Fibroblast of skin of right quadriceps (primary cell): Measurements from ENCODE around the gene STT3A.
A peak's percentile ranks its signal among the peaks of the same experiment; 100 is the strongest.
"Not testable (repeated sequence)": the region's sequence is repeated elsewhere in the genome, so short reads cannot be mapped to it uniquely, and the experiment has no call there.

Experiments used
- DNase-seq: peaks from one replicate; pipeline ENCODE4 v3.0.0-alpha.2; 2013

STT3A gene

DNA sequence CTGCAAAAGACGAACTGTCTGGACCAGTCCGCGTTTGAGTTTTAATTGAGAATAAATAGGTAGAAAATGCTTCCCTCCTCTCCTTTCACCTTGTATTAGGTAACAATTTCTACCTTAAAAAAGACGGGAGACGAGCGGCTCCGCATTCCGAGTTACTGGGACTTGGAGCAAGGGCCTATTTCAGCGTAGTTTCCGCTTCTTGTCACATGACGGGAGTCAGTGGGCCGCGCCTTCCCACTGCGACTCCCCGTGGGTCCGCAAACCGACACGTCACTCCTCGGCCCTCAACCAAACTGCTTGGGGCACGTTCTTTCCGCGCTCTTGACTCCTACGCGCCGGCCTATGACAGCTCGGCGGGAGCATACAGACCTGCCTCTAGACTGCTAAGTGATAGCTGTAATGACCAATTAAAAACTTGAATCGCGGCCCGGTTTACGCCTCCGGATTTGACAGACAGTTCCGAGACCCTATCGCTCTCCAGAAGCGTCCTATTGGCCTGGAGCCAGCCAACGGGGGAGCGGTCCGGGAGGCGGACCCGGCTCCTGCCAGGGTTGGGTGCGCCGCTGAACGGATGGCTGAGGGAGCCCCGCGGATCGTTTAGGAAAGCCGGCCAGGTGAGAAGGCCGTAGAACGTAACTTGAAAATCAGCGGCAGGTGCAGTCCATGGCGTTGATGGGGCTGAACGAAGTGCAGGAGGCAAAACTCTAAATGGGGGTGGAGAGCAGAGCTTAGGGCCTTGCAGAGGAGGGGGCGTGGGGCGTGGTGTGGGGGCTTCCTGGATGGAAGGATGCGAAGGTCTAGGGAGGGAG lies at the start of gene STT3A:
Gene STT3A, plus strand, starts transcription at position 548 of the 809 bp plus-strand sequence. CDS start 3,064 bp downstream, outside the sequence.
- peak; percentile 100 for DNase-seq

DNA sequence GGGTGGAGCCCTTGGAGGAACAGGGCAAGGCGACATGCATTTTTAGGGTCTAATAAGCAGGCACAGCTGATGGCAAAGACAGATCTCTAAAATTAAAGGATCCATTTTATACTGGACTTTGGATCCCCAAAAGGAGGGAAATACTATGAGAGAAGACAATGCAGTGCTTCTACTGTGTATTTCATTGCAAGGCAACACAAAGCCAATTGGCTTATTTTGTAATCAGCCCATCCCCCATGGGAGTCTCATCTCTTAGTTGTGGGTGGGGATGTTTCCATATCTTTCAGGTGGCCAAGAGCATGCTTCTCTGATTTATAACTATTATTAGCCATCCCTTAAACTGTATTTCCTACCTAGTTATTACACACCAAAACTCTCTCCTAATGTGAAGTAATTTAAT lies 41.9 kb upstream of the STT3A start:
- no peak for DNase-seq

DNA sequence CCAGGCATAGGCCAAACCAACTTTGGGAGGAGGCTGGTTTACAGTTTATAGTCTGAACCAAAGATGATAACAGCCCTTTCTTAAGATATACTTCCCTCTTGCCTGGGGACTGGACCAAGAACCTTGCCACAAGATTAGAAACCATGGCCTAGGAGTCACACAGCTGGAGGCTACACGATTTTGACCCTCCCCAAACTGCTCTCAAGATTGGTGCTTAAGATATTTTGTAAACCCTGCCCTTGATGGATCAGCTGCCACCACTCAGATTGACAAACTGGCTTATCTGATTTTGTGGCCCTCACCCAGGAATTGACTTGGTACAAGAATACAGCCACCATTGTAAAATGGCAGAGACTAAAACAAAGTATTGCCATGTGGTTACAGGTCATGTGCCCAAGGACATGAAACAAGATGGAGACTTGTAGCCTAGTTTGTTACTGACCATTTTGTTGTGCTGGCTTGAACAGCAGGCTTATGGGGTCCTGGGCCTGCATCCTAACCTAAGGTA lies 40.8 kb upstream of the STT3A start:
- no peak for DNase-seq

DNA sequence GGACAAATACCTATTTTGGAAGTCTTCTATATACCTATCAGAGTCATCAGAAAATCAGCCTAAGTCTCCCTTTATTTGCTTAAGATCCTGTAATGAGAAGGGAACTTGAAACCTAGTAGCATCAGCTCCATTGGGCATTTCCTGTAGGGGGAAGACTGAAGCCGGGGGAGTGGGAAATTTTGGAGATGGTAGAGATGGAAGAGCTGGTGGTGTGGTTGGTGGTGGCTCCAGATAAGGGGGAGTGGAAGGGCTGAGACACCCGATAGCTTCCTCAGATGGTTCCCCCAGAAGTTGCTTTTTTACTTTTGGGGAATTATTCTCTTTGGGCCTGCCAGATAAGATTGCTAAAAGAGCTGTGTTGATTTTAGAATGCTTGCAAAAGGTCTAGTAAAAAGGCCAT lies 39.7 kb upstream of the STT3A start:
- no peak for DNase-seq

DNA sequence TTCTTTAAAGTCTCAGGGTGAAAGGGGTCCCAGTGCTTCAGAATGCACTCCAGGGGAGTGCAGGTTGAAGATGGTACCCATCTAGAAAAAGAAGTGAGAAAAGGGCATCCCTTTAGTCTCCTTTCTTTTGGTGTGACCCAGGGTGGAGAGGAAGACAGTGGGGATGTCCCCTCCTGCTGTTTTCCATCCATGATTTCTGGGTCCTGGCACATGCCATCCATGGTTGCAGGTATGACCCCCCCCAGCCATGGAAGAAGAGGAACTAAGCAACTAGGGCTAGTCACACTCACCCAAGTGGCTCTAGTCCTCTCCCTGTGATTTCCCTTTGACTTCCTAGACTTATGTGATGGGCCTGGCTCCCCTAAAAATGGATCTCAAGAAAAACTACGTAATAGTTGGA lies 39.3 kb upstream of the STT3A start:
- DNase-seq: no peak

DNA sequence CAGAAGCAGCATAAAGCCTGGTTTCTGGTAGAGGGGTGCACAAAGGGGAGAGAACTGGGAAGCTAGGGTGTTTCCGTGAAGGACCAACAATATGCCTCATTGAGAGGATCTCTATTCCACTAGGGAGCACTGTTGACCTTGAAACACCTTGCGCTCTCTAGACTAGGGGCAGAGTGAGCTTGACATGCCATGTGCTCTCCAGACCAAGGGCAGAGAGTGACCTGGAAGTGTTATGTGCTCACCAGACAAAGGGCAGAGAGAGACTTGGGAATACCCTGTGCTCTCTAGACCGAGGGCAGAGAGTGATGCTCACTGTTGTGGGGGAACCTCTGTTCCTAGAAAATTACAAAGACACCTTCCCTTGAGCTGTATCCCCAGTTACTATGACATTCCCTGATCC lies 38.6 kb upstream of the STT3A start:
- DNase-seq: no peak

DNA sequence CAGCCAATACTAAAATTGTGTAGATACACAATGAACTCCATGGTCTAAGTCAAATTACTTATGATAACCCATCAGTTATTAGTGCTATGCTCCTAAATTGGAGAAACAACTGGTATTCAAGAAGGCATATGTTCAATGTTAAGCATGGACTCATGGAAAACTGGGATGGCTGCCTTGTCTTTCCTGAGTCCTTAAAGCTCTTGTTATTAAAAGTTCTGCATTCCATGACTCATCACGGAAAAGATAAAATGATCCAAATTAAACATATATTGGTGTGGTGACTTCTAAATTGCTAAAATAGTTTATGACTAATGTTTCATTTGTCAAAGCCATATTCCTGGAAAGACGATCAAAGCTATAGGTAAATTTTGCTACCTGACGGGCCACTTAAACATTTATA lies 32.8 kb upstream of the STT3A start:
- DNase-seq: no peak

DNA sequence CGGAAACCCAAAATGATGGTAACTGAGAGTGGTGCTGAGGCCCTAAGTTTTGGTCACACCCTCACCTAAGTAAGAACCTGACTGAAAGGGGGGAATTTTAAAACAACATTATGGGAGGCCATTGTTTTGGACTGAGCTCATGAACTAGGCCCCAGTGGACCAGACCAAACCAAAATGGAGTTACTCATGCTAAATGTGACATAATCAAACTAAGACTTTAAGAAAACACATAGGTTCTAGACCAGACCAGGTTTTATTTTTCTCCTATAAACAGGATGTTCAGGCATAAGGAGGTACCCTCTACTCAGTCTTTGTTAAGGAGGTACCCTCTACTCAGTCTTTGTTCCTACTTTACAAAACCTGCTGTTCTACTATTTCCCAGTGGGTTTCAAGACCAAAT lies 30.7 kb upstream of the STT3A start:
- DNase-seq: no peak

DNA sequence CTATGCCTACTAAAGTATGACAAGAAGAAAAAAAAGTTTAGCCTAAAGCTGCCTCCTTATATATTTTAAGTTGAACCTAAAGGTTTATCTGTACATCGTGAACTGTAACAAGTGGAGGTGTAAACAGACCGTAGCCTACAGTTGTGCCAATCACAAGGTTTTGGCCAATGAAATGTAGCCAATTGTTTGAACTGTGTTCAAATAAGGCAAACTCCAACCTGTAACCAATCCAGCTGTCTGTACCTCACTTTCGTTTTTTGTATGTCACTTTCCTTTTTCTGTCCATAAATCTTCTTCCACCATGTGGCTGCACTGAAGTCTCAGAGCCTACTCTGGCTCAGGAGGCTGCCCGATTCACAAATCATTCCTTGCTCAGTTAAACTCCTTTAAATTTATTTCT lies 30.2 kb upstream of the STT3A start:
- DNase-seq: no peak

DNA sequence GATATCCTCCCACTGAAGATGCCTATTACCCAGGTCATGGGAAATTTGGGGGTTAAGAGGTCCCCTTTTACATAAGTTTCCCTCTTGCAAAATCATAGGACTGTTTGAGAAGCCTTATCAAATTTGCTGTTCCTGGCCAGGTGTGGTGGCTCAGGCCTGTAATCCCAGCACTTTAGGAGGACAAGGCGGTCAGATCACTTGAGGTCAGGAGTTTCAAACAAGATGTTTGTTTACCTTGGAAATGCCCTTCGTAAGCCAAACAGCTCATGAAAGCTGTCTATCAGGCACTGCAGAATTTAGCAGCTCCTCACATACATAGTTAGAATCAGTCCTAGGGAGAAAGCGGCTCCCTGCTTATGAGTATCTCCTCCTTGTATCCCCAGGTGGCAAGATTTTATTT lies 28.3 kb upstream of the STT3A start:
- no peak for DNase-seq

DNA sequence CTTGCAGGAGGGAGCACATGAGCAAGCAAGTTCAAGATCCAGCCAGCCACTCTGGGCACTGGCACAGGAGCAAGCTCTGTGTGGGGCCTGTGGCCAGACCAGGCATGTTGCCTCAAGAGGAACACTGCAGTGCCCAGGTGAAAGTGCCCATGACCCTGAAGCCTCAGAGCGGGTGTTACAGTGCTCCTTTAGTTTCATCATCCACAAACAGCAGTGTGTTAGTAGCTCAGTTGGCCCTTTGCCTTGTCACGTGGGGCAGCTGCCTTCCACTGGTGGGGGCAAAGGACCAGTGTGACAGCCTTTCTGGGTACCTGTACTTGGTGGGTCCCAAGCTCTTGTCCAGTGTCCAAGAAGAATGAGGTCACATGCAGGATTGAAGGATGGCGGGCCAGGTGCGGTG lies 26.4 kb upstream of the STT3A start:
- DNase-seq: no peak

DNA sequence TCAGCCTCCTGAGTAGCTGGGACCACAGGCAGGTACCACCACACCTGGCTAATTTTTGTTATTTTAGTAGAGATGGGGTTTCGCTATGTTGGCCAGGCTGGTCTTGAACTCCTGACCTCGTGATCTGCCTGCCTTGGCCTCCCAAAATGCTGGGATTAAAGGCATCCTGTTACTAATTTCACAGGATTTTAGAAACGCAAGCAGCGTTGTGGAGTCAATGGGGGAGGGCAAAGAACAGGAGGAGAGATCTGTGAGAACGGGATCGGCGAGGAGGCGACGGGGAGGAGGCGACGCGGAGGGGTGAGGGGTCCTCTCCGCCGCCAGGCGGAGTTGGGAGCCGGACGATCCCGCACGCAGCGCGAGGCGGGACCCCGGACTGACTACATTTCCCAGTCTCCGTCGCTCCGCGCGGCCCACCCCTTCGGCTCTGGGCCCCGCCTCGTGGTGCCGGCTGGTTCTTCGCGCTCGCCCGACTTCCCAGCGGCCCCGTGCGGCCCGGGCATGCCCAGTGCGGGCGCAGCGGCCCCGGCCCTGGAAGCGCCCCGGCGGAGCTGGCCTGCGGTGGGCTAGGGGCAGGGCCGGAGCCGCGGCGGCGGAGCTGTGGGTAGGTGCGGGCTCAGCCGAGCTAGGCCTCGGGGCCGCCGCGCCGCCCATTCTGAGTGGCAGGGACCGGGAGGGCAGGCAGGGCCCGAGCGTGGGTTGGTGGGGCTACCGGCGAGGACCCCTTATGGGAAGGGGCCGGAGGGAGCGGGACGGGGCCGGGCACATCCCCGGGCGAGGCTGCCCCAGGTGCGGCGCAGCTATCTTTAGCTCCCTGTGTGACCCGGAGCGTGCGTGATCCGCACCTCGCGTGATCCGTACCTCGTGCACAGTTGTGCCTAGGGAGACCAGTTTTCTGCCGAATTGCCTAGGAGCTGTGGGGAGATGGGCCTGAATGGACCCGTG lies 23.4 kb upstream of the STT3A start, which contains the start of gene EI24:
Gene EI24, plus strand, starts transcription at position 508 of the 945 bp plus-strand sequence. CDS start 3,051 bp downstream, outside the sequence.
- peak; percentile 93 for DNase-seq

DNA sequence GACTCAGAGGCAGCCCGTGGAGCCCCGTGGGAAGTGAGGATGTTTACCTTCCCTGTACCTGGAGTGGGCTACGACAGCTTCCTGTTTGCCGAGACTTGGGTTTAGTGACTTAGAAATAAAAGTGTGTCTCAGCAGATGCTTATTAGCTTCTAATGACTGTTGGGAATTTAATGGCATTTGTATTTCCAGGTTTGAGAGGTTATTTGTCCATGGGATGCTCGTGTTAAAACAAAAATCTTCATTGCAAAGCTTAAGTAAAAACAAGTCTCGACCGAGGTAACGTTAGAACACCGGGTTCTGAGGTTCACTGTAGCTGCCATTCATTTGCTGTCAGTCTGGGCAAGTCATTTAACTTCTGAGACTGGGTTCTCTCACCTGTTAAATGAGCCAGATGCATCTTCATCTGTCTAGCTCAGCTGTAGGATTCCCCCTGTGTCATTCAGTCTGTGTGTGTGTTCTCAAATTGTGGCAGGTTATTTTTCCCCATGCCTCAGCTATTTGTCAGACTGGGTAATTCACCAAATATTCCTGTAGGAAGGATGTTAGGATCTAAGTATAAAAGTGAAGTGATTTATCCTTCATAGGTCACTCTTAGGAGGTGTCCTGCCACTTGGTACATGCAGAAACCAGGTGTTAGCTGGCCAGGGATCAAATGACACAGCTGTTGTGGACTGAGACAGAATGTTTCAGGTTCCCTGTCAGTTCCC lies 22.6 kb upstream of the STT3A start:
- peak; percentile 8 for DNase-seq

DNA sequence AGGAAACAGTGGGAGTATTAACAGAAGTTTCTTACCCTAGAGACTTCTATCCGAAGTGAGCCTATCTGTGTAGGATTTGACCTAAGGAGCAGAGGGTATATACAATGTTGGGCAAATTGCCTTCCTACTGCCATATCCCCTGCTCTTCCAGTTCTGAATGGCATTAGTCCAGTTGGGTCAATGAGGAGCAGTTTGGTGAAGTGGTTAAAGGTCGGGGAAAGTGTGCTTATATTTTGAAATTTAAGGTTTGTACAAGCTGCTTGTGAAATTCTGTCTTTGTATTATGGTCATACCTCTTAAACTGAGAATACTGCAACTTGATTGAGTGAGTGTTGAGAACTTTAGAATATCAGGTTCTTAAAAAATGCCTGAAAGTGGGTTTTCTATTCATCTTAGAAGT lies 21.7 kb upstream of the STT3A start:
- no peak for DNase-seq

DNA sequence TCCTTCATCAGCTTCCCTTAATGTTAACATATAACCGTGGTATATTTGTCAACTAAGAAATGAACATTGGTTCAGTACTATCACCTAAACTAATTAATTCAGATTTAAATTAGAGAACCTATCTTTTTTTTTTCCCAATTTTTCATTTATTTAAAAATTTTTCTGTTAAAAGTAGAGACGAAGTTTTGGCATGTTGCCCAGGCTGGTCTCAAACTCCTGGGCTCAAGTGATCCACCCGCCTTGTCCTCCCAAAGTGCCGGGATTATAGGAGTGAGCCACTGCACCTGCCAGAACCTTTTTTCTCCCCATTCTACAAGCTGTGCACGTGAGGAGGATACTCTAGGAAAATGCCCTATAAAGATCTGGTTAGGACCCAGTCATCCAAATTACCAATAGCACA lies 19.7 kb upstream of the STT3A start:
- no peak for DNase-seq

DNA sequence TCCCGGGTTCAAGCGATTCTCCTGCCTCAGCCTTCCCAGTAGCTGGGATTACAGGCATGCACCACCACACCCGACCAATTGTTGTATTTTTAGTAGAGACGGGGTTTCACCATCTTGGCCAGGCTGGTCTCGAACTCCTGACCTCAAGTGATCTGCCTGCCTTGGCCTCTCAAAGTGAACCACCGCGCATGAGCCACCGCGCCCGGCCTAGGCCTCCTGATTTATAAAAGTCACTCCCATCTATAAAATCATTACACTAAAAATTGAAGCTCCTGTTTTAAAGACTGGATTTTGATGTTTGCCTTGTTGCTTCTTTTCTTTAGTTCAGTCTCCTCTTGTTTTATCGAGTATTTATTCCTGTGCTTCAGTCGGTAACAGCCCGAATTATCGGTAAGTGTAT lies 15.5 kb upstream of the STT3A start:
- DNase-seq: not testable (repeated sequence)

DNA sequence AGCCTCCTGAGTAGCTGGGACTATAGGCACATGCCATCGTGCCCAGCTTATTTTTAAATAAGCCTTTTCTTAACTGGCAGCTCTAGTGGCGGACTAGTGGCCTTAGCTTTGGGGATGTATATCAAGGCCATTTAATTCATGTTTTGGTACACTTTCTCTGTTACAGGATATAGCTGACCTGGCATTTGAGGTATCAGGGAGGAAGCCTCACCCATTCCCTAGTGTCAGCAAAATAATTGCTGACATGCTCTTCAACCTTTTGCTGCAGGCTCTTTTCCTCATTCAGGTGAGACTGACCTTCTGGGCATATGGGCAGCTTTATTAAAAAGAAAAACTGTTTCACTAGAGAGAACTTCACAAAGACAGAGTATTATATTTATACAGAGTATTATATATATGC lies 13.9 kb upstream of the STT3A start:
- DNase-seq: no peak

DNA sequence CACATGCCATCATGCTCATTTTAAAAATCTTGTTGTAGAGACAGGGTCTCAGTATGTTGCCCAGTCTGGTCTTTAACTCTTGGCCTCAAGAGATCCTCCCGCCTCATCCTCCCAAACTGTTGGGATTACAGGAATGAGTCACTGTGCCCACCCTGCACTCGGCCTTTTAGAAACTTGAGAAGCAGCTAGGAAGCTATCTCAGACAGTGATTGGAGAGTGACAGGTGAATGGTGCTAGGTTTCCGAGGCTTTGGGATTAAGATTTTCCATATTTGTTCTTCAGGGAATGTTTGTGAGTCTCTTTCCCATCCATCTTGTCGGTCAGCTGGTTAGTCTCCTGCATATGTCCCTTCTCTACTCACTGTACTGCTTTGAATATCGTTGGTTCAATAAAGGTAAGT lies 12.8 kb upstream of the STT3A start:
- no peak for DNase-seq

DNA sequence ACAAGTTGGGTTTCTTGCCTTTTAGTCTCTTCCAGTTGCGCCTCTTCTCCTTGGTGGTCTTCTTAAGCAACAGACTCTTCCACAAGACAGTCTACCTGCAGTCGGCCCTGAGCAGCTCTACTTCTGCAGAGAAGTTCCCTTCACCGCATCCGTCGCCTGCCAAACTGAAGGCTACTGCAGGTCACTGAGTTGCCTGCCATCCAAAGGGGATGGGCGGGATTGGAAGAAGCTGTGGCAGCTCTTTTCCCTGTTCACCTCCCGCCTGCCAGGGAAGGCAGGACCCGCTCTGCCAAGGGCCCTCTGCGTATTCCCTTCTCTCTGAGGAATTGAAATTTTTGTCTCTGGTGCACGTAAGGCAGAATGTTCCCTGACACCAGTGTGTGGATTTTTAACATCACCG lies 9.2 kb upstream of the STT3A start:
- DNase-seq: no peak

DNA sequence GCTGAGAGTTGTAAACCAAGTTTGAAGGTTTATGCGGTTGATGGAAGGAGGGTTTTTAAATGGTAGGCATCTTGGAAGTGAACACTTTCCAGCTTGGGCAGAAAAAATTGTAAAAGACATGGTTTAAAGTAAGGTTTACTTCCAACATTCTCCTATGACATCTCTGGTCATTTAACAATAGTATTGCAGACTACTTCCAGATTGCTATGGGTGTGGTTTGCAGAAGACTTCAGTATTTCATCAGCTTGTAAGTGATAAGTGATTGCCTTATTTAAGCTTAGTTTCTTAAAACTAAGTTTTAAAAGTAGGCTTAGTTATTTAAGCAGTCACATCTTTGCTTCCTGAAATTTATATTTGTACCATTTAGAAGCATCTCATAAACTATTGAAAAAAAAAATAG lies 7.2 kb upstream of the STT3A start:
- no peak for DNase-seq

DNA sequence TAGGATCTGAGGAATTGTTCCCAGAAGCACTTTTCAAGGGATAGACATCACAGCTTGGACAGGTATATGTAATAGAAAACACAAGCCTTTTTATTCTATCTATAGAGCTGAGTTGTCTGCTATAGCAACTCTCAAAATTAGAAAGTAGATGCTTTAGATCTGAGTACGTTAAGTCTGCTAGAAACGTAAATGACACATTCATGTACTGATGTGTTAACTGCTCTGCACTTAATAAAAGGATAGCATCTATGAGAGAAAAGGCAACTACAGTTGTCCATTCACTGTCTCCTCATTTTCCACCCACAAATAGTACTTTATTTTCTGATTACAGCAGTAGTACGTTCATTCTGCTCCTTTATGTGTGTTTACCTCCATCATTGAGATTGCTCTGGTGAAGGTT lies 6.0 kb upstream of the STT3A start:
- DNase-seq: no peak

DNA sequence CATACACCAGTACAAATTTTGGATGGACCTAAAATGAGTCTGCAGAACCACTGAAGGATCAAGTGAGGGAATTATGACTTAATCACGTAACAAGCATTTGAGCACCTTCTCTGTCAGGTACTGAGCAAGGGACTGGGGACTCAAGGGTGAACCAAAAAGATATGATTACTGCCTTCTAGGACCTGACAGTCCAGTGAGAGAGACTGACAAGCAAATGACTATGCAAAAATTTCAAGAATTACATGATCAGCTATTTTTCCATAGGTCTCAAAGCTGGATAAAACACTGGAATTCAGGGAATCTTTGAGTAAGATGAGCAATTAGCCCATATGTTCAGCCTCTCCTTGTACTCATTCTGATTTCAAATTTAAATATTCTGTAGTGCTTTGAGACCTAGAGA lies 5.2 kb upstream of the STT3A start:
- DNase-seq: no peak

DNA sequence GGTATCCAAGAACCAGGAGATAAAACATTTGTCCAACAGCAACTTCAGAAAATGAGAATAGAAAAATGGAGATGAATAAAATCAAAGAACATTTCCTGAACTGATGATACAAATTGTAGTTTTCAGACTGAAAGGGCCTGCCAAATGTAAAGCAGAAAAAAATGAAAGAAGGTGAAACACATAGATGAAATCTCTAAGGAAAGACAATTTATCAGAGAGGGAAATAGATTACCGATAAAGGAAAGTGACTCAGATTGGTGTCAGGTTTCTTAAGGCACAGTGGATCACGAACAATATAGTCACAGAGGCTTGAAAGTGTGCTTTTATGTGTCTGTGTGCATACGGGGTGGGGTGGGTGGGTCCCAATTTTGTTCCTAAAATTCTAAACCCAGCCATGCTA lies 4.1 kb upstream of the STT3A start:
- DNase-seq: no peak
